Tibial nerve (tissue), 3 donors: ENCODE data around the gene FAHD1.

ENCODE experiments used
- POLR2A ChIP-seq, 2 donors: fragments of 450-650 bp; IDR thresholded peaks; one replicate each; pipeline ENCODE4 v1.6.1; 2017; ENCODE audit warnings: antibody characterized with exemption in 2 of 2, mild to moderate bottlenecking in 2 of 2, moderate library complexity in 2 of 2
- TF ChIP-seq, protein P1 (sequence below), 5 experiments: fragments of 200-600 bp in 3 of 5; fragments of 450-650 bp in 2 of 5; sonication (generic) in 3 of 5; IDR thresholded peaks; one replicate each; pipeline ENCODE4 v1.5.1; 2016 to 2019; ENCODE audit warnings: antibody characterized with exemption in 5 of 5, mild to moderate bottlenecking in 3 of 5, moderate library complexity in 2 of 5

DNA sequence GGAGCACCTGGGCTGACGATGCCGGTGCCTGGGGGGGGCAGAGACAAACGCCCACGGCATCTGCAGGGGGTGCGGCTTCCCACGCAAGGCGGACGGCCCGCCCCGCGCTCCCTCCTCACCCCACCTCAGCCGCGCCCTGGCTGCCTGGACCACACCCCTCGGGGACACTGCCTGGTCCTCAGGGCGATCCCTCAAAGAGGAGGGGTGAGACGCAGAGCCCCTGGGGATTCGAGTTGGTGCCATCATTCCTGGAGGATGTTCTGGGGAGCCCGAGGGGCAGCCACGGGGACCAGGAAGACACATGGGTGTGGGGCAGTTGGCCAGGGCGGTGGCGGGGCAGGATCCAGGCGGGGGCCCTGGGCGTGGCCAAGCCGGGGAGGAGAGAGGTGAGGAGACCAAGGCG is 37.4 kb upstream of the FAHD1 start:
- TF ChIP-seq, protein P1, sequence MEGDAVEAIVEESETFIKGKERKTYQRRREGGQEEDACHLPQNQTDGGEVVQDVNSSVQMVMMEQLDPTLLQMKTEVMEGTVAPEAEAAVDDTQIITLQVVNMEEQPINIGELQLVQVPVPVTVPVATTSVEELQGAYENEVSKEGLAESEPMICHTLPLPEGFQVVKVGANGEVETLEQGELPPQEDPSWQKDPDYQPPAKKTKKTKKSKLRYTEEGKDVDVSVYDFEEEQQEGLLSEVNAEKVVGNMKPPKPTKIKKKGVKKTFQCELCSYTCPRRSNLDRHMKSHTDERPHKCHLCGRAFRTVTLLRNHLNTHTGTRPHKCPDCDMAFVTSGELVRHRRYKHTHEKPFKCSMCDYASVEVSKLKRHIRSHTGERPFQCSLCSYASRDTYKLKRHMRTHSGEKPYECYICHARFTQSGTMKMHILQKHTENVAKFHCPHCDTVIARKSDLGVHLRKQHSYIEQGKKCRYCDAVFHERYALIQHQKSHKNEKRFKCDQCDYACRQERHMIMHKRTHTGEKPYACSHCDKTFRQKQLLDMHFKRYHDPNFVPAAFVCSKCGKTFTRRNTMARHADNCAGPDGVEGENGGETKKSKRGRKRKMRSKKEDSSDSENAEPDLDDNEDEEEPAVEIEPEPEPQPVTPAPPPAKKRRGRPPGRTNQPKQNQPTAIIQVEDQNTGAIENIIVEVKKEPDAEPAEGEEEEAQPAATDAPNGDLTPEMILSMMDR (IDR thresholded peaks at IDR 0.05), result no peak
- TF ChIP-seq POLR2A (IDR thresholded peaks at IDR 0.05), result no peak
